ENCODE data around the gene SORCS2.

Gene SORCS2

GRCh38 chr4:7192252-7193029, at the start of gene SORCS2:
Gene SORCS2 (plus strand): TSS chr4:7192538.
- no peak for DNase-seq (ENCODE audit: low read depth)

GRCh38 chr4:7144374-7145290, 47.7 kb upstream of the SORCS2 start:
- DNase-seq (ENCODE audit: low read depth) = no peak

DNA sequence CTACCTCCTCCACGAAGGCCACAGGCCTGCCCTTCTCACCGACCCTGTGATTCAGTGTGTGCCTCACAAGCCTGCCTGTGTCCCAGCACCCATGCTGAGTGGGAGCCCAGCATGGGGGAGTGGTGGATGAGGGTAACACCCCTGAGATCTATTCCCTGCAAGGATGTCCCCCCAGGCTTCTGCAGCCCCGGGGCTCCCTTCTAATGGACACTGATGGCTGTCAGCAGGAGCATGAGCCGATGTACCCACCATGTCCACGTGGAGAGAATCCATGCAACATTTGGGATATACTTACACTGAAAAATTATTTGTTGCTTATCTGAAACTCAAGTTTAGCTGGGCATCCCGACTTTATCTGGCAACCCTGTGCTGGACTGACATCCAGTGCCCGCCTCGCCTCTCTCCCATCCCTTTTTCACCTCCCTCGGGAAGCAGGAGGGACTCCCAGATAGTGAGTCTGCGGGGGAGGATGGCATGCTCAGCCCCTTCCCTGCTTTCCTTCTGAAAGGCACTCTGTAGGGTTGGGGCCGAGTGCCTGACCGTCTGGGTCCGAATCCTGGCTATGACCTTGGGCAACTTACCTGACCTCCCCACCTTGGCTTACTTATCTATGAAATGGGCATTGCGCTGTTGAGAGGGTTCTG, 46.9 kb upstream of the SORCS2 start:
- DNase-seq (ENCODE audit: low read depth) = no peak

- no peak for DNase-seq (ENCODE audit: low read depth)
Measured at GRCh38 chr4:7146059-7146785, 46.1 kb upstream of the SORCS2 start.

- DNase-seq (ENCODE audit: low read depth) = no peak
Measured at GRCh38 chr4:7146786-7147115, 45.6 kb upstream of the SORCS2 start.

DNA sequence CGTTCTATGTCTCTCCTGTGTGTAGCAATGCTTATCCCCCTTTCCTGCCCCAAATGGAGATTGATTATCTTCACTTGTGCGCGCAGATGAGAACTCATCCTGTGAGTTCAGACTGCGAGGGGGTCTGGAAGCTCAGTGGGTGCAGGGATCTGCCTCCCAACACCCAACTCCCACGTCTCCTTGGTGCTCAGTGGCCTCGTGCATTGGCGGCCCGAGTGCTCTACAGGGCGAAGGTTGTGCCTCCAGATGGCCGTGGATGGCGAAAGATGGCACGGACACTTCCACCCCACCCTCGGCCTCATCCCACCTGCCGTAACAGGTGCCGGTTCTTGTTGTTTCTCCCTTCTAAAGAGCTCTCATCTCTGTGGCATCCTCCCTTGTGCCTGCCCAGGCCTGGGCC, 45.1 kb upstream of the SORCS2 start:
- no peak for DNase-seq (ENCODE audit: low read depth)

- no peak for DNase-seq (ENCODE audit: low read depth)
Measured at GRCh38 chr4:7147661-7148310, 44.6 kb upstream of the SORCS2 start.

DNA sequence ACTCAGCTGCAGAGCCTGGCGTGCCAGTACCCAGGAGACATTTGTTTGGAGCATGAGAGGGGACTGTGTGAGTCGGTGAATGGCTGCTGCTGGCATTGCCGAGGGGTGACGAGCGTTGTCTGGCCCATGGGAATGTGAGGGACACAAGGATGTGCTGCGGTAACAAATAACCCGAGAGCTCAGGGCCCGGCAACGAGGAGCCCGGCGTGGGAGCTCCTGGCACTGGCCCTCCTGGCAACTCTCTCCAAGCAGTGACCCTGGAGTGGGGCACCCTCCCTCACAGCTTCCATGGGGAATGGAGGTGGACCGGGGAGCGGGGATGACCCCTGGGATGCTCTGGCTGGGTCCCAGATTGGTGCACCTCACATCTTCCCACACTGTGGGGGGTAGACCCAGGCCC, 44.0 kb upstream of the SORCS2 start:
- no peak for DNase-seq (ENCODE audit: low read depth)

GRCh38 chr4:7150036-7150635, 42.2 kb upstream of the SORCS2 start:
- DNase-seq (ENCODE audit: low read depth) = no peak

- no peak for DNase-seq (ENCODE audit: low read depth)
Measured at GRCh38 chr4:7151668-7152227, 40.6 kb upstream of the SORCS2 start.

- no peak for DNase-seq (ENCODE audit: low read depth)
Measured at GRCh38 chr4:7153711-7154110, 38.6 kb upstream of the SORCS2 start.

- DNase-seq (ENCODE audit: low read depth) = no peak
Measured at GRCh38 chr4:7154351-7154981, 37.9 kb upstream of the SORCS2 start.

DNA sequence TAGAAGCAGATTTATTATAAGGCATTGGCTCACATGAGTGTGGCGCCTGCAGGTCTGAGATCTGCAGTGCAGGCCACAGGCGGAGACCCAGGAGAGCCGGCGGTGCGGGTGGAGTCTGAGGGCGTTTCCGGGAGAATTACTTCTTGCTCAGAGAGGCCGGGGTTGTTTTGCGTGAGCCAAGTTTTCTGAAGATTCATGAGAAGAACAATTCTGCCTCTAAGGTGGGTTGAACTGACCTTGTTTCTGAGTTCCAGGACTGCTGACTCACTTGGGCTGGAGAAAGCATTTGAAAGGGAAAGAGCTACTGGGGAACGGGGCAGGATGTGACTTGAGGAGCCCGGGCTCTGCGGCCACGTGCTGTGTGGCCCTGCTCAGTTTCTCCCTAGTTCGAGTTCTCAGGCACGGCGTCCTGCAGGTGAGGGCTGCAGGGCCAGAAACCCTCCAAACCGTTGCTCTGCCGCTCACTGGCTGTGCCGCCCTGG, 36.7 kb upstream of the SORCS2 start:
- DNase-seq (ENCODE audit: low read depth) = no peak

- no peak for DNase-seq (ENCODE audit: low read depth)
Measured at GRCh38 chr4:7156328-7156727, 36.0 kb upstream of the SORCS2 start.

GRCh38 chr4:7156761-7157488, 35.4 kb upstream of the SORCS2 start:
- no peak for DNase-seq (ENCODE audit: low read depth)

DNA sequence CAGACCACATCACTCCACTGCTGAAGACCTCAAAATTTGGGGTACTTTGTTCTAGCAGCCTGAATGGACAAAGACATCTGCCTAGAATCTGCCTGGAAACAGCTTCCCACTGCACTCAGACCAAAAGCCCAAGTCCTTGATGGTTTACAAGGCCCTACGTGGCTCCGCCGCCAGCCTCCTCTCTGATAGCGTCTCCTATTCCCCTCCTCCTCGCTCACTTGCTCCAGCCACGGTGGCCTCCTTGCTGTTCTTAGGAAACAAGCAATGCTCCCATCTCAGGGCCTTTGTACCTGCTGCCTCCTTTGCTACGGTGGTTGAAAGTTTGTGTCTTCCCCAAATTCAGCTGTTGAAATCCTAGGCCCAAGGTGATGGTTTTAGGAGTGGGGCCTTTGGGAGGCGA, 34.7 kb upstream of the SORCS2 start:
- no peak for DNase-seq (ENCODE audit: low read depth)

DNA sequence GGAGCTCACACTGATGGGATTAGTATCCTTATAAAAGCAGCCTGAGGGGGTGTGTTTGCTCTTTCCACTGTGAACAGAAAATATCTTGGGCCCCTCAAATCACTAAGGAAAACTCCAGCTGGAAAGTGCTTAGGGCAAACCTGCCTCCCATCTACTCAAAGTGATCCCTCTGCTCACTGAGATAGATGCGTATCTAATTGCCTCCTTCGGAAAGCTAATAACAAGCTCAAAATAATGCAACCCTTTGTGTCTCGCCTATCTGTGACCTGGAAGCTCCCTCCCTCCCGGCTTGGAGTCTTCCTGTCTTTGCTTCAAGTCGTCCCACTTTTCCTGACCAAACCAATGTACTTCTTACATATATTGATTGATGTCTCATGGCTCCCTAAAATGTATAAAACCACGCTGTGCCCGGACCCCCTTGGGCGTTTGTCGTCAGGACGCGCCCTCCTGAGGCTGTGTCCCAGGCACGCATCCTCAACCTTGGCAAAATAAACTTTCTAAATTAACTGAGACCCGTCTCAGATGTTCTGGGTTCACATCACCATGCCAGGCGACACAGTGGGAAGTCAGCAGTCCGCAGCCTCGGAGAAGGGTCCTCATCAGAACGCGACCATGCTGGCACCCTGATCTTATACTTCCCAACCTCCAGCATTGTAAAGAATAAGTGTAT, 34.1 kb upstream of the SORCS2 start:
- DNase-seq (ENCODE audit: low read depth) = no peak

GRCh38 chr4:7158991-7159390, 33.3 kb upstream of the SORCS2 start:
- DNase-seq (ENCODE audit: low read depth) = no peak

GRCh38 chr4:7159923-7160322, 32.4 kb upstream of the SORCS2 start:
- no peak for DNase-seq (ENCODE audit: low read depth)
